Inflammatory macrophage treated with lipopolysaccharide for 1 hour (primary cell): ENCODE measurements around the gene CRIP2.

ENCODE experiments used
- DNase-seq, 2 donors: peaks; one replicate each; pipeline ENCODE4 v3.0.0-alpha.2; 2020 to 2022

The CRIP2 gene

GRCh38 chr14:105465209-105466031 lies 9.2 kb upstream of the CRIP2 start:
- DNase-seq, result no peak

DNA sequence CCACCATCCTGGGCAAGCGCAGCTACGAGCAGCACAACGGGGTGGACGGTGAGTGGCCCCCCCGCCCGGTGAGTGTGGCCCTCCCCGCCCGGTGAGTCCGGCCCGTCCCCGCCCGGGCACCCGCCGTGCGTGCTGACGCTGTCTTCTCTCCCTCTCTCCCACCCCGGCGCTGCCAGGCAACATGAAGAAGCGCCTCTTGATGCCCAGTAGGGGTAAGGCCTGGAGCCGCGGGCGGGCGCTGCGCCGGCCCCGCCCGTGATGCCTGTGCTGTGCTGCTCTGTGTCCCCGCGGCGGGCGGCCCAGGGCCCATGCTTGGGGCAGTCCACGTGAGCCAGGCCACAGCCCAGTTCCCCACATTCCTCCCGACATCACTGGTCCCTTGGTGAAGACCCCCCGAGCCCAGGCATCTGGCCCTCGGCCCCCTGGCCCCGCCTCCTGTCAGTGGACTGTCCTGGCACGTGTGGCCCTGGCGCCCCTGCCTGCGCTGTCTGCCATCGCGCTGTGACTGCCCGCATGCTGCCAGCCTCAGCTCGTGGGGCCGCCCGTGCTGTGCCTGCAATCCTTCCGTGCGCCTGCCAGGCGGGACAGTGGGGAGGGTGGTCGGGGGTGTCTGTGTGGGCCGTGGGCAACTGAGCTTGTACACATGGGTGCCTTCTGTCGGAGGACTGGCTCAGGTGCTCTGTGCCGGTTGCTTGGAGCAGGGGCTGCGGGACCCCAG lies 7.9 kb upstream of the CRIP2 start:
- DNase-seq, result no peak

DNA sequence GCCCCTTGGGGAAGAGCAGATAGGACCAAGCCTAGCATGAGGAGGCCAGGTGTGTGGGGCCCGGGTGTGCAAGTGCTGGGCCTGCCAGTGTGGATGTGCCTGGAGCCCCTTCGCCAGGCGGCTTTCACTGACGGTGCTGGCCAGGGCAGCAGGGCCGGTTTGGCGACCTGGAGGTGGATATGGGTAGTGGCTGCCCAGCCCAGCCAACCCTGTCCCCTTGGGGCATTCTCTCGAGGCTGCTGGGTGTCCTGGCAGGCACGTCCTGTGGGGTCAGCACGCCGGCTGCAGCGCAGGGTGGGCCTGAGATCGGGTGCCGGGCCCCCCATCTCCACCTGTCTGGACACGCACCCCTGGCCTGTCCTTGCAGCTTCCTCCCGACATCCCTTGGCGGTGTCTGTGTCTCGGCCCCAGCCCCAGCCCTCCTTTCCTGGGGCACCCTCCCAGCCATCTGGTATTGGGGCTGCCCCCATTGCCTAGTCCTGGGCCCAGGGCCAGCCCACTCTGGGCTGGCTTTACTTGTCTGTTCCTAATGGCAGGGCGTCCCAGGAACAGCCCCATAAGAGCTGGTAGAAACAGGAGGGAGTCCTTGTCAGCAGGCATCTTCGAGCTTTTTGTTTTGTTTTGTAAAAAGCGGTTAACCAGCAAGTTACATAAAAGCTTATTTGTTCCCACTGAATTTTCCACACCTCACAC lies 7.2 kb upstream of the CRIP2 start:
- DNase-seq, result no peak

- DNase-seq, result no peak
These were observed 6.6 kb upstream of the CRIP2 start for GRCh38 chr14:105467942-105468471.

DNA sequence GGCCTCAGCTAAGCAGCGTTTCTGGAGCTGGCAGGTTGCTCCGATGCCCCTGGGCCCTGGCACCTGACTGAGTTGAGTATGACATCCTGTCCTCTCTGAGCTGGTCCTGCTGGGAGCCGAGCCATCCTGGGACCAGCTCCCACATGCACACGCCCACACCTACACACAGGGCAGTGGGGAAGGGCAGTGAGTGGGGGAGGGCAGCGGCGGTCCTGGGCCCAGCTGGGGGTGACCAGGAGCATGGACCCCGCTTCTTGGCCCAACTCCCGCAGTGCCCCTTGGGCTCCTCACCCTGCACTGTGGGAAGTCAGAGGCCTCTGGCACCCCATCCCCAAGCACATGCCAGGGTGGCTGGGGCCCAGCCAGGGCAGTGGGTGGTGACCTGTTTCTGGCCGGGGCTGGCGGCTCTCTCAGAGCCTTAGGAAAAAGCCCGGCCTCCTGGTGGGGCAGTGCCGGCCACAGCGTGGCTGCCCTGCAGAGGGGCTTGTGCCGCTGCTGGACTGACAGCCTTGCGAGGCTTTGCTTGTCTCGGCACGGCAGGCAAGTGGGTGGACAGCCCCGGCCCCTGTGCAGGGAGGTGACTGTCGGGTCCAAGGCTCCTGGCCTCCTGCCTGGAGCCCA lies 5.9 kb upstream of the CRIP2 start:
- no peak for DNase-seq

DNA sequence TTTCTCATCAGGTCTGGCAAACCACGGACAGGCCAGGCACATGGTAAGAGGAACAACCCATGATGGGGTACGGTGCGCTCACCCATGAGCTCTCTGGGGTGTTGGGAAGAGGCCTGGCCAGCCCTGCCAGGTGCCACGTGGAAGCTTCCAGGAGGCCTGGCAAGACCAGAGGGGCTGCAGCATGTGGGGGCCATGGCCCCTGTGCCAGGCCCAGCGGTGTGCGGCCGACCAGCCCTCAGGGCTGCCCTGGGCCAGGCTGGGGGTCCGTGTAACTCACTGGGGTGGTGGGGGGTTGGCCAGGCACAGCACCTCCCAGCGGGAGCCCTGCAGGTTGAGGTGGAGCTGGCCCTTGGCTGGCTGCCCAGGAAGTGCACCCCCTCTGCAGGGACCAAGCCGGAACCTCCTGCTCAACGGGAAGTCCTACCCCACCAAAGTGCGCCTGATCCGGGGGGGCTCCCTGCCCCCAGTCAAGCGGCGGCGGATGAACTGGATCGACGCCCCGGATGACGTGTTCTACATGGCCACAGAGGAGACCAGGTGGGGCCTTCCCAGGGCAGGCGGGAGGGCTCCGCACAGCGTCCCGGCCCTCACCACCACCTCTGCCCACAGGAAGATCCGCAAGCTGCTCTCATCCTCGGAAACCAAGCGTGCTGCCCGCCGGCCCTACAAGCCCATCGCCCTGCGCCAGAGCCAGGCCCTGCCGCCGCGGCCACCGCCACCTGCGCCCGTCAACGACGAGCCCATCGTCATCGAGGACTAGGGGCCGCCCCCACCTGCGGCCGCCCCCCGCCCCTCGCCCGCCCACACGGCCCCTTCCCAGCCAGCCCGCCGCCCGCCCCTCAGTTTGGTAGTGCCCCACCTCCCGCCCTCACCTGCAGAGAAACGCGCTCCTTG lies 4.9 kb upstream of the CRIP2 start:
- DNase-seq, result no peak

- DNase-seq, result no peak
These were observed 4.0 kb upstream of the CRIP2 start for GRCh38 chr14:105470350-105471296.

GRCh38 chr14:105471297-105471821 lies 3.3 kb upstream of the CRIP2 start:
- no peak for DNase-seq

DNA sequence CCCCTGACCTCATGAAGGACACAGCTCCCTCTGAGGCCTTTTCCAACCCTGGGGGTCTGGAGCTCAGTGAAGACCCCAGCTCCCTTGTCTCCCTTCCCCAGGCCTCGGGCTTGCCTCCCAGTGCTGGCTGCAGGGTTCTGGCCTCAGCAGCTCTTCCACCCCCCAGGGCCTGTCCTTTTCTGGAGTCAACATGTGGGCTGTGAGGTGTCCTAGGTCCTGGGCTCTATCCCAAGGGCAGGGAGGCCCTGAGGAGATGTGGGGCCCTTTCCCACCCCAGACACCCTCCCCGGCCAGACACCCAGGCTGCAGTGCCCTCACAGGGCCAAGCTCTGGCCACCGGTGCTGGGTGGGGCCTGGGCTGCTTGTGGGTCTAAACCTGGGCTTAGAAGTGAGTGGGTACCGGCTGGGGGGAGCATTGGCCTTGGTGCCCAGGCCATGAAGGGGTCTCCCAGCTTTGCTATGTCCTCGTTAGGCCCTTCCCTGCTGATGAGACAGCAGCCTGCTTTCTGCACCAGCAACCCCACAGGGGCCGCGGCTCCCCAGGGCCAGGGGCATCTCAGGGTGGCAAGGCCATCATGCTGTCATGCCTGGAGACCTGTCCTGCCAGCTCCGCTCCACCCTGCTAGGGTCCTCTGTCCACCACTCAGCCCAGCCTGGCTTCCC lies 2.7 kb upstream of the CRIP2 start:
- no peak for DNase-seq

GRCh38 chr14:105472486-105472991 lies 2.1 kb upstream of the CRIP2 start:
- DNase-seq, result no peak

DNA sequence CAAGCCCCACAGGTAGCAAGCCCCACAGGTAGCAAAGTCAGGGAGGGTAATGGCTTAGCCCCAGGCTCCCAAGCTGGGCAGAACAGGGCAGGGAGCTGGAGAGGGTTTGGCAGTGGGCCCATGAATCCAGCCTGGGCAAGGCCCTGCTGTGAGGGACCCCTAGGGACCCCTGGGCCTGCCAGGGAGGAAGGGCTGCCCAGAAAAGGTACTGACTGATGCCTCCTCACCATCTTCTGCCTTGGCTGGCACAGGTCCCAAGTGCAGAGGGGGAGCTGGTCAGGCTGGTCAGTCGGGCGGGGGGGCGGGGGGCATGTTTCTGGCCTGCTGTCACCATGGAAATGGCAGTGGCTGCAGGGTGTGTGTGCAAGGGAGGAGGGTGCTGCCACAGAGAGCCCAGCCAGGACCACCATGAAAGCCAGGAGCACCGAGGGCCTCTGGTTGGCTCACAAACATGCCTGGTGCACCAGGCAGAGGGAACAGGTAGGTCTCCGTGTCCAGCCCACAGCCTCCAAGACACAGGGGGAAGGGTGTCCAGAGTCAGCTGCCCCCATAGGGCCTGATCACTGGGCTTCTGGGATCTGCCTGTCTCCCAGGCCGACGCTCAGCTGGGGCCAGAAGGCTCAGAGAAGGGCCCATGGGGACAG lies 1.5 kb upstream of the CRIP2 start:
- DNase-seq, result no peak

DNA sequence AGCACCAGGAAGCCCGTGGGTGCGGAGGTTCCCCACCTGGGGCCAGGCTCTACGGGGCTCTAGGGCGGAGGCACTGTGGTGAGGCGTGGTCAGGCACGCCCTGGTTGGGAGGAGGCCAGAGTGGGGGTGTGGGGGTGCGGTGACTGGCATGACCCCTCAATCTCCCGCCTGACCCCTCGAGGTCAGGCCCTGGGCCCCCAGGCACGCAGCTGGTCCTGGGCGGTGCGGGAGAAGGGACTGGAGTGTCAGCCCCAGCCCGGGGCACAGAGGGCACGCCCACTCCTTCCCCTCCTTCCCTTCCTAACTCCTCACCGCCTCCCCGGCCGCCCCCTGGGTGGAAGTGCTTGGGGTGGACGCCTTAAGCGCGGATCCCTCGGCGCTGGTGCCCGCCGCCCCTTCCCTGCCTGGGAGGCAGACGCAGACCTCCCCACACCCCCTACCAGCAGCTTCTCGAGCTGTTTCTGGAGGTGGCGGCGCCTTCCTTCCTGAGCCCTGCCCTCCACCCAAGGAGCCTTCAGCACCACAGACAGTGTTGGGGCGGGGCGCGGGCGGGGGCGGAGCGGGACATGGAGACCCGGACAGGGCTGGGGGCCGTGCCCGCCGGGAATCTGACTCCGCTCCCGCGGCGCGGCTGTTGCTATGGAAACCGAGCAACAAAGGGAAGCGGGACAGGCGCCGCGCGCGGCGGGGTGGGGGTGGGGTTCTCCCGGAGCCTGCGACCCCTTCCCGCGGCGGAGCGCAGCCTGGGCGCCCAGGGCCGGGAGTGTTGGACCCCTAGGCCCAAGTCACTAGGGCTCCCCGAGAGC lies 741 bp upstream of the CRIP2 start:
- DNase-seq, result no peak

- DNase-seq, result no peak
These were observed 862 bp downstream of the CRIP2 start for GRCh38 chr14:105475269-105476096.

DNA sequence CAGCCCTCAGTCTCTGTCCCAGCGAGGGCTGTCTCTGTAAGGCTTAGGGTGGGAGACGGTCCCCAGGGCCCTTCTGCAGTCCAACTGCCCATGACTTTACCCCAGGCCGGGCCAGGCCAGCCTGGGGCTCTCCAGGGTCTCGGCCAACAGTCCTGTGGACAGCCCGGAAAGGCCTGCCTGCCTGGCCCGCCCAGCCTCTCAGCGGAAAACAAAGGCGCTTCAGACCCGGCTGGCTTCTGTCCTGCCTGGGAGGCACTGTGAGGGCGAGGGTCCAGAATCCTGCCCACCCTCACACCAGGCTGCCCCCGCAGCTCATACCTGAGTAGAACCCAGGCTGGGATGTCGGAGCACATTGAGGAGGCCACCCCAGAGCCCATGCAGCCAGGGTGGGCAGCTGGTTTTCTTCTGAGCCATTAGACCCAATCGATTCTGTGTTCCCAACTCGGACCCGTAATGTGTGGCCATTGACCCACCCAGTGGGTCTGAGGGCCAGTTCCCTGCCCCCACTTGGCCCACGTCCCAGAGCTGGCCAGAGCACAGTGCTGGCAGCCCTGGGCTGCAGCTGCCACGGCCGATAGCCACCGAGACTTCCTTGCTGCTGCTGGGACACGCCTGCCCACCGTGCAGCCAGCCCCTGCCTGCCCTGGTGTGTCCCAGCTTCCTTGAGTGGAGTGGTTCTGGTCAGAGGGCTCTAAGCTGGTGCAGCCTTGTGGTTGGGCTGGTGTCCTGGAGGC lies 1.6 kb downstream of the CRIP2 start:
- DNase-seq, result no peak

DNA sequence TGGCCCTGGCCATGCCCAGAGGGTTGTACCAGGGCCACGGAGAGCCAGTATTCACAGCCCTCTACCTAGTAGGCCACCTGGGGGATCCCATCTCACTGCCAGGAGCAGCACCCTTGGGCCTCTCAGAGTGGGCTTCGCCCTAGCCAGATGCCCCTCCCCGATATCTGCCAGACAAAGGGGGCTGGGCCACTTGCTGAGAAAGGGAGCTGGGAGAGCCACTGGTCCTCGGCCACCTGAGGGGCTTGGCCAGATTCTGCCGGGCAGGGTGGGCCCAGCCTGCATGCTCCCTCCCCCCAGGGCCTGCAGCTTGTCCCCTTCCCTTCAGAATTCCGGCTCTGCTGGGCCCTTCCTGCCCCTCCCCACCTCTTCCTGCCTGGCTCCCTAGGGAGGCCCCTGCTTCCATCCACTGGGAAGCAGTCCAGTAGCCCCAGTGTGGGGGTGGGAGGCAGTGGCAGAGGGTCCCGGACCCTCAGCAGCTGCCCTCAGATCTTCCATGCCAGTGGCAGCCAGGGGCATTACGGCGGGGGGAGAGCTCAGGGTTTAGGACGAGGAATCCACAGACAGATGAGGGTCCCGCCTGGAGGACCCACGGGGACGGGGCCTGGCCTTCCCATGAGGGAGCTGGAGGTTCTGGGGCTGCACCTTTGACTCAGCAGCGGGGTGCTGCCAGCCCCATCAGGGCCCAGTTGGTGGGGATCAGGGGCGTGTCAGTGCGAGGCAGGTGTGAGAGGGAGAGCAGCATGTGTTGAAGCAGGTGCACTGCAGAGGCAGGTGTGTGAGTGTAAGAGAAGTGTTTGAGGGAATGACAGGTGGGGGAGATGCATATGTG lies 2.4 kb downstream of the CRIP2 start:
- DNase-seq, result no peak
